ENCODE results near the gene TM4SF1.
"Not testable (repeated sequence)": the region's sequence is repeated elsewhere in the genome, so short reads cannot be mapped to it uniquely, and the experiment has no call there.

Gene TM4SF1

DNA sequence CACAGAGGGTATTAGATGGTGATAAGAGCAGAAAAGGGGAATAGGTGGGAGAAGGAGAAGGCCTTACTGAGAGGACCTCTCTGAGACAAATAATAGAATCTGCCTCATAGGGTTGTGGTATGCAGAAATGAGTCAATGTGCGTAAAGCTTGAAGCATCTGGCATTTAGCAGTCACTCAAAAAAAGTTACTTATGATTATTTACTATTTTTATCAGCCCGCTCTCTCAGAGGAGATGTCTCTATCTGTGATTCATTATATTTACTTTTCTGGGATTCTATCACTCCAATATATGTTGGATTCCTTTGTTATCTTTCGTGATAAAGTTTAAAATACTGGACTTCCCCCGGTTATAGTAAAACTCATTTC is 4.6 kb upstream of the TM4SF1 start:
- TF ChIP-seq, protein P1, sequence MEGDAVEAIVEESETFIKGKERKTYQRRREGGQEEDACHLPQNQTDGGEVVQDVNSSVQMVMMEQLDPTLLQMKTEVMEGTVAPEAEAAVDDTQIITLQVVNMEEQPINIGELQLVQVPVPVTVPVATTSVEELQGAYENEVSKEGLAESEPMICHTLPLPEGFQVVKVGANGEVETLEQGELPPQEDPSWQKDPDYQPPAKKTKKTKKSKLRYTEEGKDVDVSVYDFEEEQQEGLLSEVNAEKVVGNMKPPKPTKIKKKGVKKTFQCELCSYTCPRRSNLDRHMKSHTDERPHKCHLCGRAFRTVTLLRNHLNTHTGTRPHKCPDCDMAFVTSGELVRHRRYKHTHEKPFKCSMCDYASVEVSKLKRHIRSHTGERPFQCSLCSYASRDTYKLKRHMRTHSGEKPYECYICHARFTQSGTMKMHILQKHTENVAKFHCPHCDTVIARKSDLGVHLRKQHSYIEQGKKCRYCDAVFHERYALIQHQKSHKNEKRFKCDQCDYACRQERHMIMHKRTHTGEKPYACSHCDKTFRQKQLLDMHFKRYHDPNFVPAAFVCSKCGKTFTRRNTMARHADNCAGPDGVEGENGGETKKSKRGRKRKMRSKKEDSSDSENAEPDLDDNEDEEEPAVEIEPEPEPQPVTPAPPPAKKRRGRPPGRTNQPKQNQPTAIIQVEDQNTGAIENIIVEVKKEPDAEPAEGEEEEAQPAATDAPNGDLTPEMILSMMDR (IDR thresholded peaks at IDR 0.05; ENCODE audit: borderline replicate concordance, insufficient read depth, low read depth, low read length), result no peak
- no peak overlapping the region for H3K4me3 ChIP-seq (ENCODE audit: low read depth, low read length)

DNA sequence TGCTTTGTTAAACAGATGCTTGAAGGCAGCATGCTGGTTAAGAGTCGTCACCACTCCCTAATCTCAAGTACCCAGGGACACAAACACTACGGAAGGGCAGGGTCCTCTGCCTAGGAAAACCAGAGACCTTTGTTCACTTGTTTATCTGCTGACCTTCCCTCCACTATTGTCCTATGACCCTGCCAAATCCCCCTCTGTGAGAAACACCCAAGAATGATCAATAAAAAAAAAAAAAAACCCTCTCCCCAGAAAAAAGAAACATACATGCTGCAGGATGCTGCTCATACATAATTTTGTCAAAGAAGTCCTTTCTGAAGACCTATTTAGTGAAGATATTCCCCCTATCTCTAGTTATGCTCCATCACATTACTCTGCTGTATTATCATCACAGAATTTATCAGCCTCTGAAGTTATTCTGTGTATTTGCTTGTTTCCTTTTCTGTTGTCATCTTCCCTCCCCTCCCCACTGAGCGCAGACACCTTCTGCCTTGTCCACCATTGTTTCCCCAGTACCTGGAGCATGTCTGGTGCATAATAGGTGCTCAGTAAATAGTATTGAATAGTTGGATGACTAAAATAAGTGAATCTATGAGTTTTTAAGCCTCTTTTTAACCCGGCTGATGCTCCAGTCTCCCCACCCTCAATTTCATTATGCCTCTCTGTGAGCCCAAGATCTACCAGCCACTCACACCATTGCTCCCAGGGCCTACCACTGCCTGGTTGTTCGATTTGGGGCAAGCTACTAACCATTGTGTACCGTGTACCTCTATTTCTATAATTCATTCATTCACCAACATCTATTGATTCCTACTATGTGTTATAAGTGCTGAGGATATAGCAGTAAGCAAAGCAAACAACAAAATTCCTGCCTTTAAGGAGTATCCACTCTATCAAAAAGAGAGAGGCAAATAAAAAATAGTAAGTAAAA is 4.0 kb upstream of the TM4SF1 start:
- TF ChIP-seq, protein P1 (IDR thresholded peaks at IDR 0.05; ENCODE audit: borderline replicate concordance, insufficient read depth, low read depth, low read length), result no peak
- H3K4me3 ChIP-seq (ENCODE audit: low read depth, low read length), result no peak overlapping the region

DNA sequence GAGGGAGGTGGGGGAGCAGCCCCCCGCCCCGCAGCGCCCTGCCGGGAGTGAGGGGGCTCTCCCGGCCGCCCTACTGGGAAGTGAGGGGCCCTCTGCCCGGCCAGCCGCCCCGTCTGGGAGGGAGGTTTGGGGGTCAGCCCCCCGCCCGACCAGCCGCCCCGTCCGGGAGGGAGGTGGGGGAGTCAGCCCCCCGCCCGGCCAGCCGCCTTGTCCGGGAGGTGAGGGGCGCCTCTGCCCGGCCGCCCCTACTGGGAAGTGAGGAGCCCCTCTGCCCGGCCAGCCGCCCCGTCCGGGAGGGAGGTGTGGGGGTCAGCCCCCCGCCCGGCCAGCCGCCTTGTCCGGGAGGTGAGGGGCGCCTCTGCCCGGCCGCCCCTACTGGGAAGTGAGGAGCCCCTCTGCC is 2.8 kb upstream of the TM4SF1 start:
- H3K4me3 ChIP-seq (ENCODE audit: low read depth, low read length), result not testable (repeated sequence)

DNA sequence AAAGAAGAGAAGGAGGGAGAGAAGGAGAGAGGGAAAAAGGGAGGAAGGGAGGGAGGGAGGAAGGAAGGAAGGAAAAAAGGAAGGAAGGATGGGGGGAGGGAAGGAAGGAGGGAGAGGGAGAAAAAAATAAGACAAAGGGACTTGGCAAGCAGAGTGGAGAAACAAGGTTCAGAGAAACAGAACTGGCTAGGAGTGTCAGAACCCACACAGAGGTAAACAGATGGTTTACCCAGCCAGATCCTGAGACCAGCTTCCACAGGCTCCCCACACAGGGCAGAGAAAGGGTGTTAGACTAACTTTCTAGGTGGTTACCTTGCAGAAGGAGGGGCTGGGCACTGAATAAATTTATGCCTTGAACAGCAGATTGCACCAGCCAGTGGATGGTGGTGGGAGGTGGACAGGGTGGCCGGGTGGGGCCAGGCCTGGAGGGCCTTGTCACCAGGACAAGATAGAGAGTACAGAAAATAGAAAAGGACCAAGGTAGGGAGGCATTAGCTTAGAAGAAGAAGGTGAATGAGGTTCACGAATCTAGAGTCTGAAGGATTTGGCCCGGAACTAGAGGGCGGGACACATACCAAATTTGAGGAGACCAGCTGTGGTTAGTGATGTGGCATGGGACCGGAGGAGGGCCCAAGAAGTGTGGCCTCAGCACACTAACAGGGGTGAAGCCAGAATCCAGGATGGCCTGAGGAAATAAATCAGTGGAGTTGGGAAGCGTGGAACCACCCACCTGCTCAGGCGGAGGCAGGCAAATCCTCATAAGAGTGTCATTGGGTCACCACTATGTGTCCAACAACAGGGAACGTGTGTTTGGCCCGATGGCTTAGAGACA is 1.2 kb upstream of the TM4SF1 start:
- TF ChIP-seq, protein P1 (IDR thresholded peaks at IDR 0.05; ENCODE audit: borderline replicate concordance, insufficient read depth, low read depth, low read length), result no peak
- no peak overlapping the region for H3K4me3 ChIP-seq (ENCODE audit: low read depth, low read length)

DNA sequence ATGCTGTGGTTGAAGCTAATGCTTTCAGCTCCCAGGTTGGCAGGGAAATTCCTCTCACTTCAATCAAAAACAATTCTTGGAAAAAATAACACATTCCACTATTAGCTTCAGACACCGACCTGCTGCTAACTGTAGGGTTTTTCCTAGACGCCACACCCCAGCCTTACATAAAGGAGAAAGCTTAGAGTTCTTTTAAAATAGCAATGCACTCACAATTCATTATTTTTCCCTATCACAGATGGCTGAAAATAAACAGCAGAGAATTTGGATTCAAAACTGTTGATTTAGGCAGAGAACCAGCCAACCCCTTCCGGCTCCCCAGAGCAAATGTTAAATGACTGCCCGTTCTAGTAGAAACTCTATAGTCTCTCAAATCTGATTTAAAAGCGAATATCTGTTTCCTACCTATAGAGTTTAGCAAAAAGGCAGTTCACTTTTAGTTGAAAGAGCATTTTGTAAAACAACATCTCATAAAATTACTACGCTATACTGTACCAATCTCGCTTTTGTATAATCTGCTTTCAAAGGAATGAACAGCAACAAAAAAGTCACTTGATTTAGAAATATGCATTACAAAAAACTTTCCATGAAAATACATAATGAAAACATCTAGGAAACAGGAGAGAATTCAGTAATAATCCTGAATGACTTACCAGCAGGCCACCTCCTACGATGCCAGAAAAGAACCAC is 586 bp downstream of the TM4SF1 start:
- no peak overlapping the region for H3K4me3 ChIP-seq (ENCODE audit: low read depth, low read length)
- TF ChIP-seq, protein P1 (IDR thresholded peaks at IDR 0.05; ENCODE audit: borderline replicate concordance, insufficient read depth, low read depth, low read length), result no peak

DNA sequence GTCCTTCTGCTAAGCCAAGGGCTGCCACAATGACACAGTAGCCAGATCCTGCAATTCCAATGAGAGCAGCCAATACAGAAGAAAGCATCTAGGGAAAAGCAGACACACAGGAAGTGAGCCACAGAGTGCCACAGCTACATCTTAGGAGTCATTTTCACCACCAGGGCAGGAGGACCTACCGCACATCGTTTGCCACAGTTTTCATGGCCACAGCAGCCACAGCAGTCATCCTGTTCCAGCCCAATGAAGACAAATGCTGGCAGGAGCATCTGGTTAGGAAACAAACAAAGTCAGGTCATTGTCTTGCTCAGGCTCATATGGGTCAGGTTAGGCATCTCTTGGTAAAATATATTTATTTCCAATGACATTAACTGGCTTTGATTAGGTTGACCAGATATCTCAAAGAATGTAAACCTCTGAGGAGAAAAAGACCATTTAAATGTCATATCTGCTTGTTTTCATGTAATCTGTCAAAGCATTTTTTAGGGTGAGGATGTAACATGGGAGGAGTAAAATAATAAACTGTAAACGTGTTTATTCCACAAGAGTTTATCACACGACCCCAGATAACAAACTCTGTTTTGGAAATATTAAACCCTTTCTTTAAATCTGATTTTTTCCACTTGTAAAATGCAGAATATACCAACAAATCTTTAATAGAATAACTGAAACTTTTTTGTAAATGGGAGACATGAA is 1.8 kb downstream of the TM4SF1 start:
- TF ChIP-seq, protein P1 (IDR thresholded peaks at IDR 0.05; ENCODE audit: borderline replicate concordance, insufficient read depth, low read depth, low read length), result no peak
- H3K4me3 ChIP-seq (ENCODE audit: low read depth, low read length), result no peak overlapping the region
